GM19372 (cell line): ENCODE data around the gene COL11A2.

Source experiments
- ATAC-seq: cut with Tn5 transposase; IDR thresholded peaks from one replicate; pipeline ENCODE4 v1.9.1; 2021; ENCODE audit warnings: mild to moderate bottlenecking, low read depth, moderate library complexity; ENCODE audit not compliant: unreplicated experiment

Gene COL11A2

DNA sequence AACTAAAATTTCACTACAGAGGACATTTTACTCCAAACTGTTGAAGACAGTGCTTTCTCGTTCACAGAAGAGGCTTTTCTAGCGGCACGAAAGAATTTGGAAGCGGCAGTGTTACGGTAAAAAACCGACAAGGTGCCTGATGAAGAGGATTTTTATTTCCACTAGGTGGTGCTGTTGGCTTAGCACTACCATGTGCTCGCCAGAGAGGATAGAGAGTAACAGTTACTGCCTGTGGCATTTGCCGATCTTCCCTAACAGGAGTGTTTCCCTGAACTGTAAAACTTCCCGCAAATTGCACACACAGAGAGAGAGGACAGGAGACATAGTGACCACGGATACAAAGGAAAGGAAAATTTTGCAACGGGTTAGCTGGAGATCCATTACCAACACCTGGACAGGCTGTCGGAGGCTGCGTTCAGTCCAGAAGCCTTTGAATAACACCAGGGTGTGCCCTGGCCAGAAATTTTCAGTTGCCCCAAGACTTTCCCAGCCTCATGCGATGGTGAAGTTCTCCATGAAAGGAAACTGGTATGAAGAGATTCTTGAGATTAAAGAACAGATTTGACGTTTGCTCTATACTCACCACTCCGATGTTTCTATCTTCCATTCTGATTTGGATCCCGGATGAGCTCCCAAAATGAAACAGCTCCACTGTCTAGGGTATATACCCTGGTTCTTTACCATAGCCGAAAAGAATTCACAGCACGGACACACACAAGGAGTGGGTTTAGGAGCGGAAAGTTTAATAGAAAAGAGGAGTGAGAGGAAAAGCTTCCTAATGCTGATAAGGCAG is 68.3 kb downstream of the COL11A2 start:
- no peak for ATAC-seq

DNA sequence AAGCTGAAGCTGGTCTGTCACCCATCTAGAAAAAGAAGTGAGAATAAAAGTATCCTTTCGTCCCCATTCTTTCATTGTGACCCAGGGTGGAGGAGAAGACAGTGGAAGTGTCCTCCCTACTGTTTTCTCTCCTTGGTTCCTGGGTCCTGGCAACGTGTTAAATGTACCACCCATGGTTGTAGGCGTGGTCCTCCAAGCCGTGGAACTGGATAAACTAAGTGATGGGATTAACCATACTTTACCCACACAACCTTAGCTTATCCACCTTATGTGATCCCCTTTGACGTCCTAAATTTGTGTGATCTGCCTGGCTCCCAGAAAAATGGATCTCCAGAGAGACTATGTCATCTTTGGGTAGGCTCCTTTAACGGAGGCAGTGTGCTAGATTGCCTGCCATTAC is 69.1 kb downstream of the COL11A2 start:
- no peak for ATAC-seq

DNA sequence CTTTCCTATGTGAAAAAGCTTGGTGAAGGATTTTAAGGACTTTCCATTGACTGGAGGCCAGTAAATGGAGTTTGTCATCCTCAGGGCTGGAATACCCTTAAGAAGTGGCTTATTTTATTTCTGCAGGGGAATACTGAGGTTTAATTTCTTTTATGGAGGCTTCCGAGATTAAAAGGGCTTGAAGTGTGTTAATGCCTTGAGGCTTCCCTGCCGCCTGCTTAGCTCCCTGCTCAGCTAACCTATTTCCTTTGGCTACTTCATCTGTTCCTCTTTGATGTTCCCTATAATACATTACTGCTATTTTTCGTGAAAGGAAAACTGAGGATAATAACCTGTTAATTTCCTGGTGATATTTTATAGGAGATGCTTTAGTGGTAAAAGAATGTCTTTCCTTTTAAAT is 72.3 kb downstream of the COL11A2 start:
- ATAC-seq = no peak

DNA sequence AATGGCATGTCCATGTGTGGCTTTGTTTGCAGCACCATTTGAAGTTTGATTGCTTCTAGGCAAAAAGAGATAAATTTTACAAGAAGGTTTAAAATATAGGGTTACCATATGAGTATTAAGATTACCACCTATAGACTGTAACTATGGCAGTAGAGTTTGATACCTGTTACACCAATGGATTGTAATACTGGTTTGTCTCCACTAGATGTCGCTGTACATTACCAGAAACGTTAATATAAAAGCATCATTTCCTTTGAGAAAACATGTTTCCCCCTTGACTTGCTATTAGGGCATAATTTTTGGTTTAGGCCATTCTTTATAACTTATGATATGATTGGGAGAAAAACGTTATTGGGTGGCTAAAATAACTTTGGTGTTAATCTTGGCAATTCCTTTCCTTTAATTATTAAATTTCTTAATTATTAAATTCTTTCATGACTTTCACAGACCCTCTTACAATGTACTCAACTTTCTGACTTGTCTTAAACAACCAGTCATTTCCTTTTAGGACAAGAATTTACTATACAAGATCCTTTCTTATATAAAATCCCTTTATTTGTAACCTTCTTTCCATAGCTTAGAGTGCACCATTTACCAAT is 73.6 kb downstream of the COL11A2 start:
- no peak for ATAC-seq

DNA sequence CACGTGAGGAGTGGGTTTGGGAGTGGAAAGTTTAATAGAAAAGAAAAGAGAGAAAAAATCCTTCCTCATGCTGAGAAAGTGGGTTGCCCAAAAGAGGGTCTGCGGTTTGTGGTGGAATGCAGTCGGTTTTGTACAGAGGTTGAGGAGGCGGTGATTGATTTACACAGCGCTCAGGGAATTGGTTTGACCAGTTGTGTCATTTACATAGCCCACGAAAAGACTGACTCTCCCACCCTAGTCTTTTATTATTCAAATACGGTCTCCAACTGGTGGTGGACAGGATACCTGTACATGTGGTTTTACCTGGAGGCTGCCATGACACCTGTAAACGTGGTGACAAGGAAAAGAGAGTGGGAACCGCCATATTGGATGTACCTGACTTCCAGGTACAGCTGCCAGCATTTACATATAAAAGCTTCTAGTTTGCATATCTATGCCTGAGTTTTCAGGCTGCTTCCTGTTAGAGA is 74.4 kb downstream of the COL11A2 start:
- ATAC-seq = no peak

DNA sequence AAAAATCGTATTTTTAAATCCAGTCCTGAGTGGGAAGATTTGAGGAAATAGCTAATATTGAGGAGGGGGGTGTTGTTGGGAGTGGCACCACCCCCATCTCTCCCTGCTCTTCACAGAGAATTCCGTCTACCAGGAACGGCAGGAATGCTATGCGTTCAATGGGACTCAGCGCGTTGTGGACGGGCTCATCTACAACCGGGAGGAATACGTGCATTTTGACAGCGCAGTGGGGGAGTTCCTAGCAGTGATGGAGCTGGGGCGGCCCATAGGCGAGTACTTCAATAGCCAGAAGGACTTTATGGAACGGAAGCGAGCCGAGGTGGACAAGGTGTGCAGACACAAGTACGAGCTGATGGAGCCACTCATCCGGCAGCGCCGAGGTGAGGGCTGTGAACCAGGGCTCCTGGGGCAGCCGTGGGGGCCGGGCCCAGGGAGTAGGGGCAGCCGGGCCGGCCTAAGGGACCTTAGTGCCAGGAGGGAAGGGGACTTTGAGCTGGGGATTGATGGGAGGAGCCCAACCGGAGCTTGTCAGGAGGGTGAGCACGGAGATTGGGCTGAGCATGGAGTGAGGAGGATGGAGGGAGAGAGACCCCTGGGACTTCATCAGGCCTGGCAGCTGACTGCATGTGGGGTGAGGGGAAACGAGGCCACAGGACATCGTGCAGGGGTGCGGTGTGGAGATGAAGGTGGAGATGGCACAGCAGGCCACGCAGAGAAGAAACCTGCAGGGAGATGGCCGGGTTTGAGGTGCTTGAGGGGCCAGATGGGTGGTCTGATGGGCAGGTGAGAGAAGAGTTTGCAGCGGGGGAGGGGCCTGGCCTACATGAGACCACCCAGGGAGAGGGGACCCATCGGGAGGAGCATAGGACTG is 75.2 kb downstream of the COL11A2 start:
- ATAC-seq = no peak

DNA sequence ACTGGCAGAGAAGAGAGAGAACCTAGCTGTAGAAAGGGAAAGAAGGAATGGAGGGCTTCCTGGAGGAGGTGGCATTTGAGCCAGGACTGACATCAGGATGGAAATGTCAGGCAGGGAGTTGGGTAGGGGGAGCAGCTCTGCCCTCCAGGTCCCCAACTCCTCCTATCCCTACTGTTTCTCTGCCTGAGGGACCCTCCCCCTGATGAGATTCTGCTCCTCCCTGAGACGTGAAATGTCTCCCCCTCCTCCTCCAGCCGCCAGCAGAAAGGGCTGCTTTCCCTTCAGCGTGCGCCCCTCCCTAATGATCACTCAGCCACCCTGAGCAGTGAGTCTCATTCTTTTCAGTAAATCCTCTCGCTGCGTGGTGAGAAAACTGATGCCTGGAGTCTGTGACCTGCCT is 75.8 kb downstream of the COL11A2 start:
- no peak for ATAC-seq

DNA sequence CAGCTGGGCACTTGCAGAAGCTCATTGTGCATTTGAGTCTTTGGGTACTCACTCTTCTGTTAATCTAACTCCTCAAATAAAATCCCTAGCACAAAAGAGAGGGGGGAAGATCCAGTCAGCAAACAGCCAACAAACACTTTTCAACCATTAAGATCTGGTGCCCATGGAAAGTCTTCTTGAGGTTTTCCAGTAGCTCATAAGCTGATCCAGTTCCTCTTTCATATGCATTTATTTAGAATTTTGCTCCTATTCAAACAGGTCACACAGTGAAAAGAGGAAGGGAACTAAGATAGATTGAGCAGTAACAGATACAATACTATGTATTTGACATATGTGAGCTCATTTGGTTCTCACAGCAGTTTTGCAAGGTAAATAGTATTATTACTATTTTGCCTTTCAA is 77.9 kb downstream of the COL11A2 start:
- ATAC-seq = no peak

DNA sequence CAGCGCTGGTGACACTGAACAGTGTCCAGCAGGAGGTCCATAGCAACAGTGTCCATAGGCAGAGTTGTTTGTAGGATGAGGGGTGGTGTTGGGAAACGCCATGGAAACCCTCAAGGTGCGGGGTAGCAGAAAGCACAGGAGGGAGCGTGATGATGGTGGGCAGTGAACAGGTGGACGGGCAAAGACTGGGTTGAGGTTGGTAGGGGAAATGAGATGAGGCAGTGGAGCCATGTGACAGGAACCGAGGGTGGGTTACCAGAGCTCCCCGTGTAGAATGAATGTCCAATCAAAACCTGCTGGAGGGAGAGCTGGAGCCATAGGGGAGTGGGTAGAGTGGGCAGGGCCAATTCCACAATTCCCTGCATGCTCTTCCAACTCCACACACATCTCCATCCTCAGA is 78.5 kb downstream of the COL11A2 start:
- no peak for ATAC-seq
